GM21576 (cell line): ENCODE data around the gene ANXA8.
"Not testable (repeated sequence)": the region's sequence is repeated elsewhere in the genome, so short reads cannot be mapped to it uniquely, and the experiment has no call there.

Experiments
- ATAC-seq: cut with Tn5 transposase; IDR thresholded peaks from one replicate; pipeline ENCODE4 v1.9.1; 2021; ENCODE audit warnings: mild to moderate bottlenecking, moderate library complexity; ENCODE audit not compliant: unreplicated experiment

ANXA8 gene

GRCh38 chr10:47465216-47465917 is 18.5 kb downstream of the ANXA8 start:
- not testable (repeated sequence) for ATAC-seq

GRCh38 chr10:47462577-47463358 is 21.1 kb downstream of the ANXA8 start:
- not testable (repeated sequence) for ATAC-seq

DNA sequence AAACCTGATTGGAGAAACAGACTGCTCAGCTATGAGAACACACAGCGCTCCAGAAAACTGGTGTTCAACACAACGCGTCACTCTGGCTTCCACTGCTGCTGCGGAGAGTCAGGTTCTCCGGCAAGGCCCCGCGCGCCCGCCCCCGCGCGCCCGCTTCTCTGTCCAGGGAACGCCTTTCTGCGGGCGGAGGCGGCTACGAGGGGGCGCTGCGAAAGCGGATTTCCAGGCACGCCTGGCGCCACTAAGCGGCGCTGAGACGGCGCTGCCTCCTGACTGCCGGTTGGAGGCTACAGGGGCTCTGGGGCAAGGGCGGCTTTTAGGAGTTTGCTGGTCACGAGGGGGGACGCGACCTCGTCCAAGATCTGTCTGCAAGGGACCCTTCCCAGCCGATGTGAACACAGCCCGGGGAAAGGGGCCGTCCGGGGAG is 22.6 kb downstream of the ANXA8 start:
- not testable (repeated sequence) for ATAC-seq

DNA sequence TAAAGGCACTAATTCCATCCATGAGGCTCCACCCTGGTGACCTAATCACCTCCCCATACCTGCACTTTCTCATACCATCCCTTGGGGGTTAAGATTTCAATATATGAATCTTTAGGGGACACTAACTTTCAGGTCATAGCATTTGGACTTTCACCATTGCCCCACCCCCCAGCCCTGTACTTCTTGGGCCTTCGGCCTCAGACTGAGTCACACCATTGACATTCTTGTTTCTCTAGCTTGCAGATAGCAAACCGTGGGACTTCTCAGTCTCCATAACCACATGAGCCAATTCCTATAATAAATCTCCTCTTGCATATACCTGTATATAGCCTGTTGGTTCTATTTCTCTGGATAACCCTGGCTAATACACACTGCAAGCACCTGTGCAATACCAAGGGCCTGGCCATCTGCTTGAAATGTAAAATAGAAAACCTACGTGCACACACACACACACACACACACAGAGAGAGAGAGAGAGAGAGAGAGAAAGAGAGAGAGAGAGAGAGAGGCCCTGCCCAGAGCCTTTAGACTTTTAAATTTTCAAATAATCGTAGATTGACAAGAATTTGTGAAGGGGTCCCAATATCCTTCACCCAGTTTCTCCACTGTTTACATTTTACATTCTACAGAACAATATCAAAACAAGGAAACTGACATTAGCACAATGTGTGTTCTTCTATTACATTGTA is 25.3 kb downstream of the ANXA8 start:
- ATAC-seq, result no peak

DNA sequence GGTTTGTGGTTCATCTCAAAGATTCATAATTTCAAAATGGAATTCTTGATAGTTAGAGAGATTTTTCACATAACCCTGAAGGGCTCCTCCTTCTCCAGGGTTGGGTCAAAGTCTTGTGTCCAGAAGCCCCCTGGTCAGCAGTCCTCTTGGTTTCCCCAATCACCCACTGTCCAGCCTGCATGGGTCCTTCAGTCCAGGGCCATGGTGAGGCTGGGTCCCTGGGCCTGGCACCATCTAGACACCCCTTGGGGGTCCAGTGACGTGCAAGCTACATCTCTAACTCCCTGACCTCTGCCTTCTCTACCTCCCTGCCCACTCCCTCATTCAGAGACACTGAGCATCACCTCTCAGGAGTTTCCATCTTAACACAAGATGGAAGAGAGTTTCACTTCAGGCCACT is 26.1 kb downstream of the ANXA8 start:
- no peak for ATAC-seq

DNA sequence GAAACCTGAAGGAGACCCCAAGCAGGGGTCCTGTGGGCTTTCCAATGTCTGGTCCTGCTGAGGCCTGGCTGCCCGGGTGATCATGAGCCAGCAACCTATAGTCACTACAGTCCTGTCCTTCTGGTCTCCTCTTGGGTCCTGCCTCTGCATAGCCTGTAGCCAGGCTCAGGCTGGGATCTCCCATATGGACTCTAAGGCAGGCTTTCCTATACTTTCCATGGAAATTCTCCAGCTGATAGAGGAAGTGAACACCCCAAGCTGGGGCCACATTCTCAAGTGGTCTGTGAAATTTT is 26.4 kb downstream of the ANXA8 start:
- ATAC-seq, result no peak

- no peak for ATAC-seq
Measured at GRCh38 chr10:47456794-47457527, 27.0 kb downstream of the ANXA8 start.

DNA sequence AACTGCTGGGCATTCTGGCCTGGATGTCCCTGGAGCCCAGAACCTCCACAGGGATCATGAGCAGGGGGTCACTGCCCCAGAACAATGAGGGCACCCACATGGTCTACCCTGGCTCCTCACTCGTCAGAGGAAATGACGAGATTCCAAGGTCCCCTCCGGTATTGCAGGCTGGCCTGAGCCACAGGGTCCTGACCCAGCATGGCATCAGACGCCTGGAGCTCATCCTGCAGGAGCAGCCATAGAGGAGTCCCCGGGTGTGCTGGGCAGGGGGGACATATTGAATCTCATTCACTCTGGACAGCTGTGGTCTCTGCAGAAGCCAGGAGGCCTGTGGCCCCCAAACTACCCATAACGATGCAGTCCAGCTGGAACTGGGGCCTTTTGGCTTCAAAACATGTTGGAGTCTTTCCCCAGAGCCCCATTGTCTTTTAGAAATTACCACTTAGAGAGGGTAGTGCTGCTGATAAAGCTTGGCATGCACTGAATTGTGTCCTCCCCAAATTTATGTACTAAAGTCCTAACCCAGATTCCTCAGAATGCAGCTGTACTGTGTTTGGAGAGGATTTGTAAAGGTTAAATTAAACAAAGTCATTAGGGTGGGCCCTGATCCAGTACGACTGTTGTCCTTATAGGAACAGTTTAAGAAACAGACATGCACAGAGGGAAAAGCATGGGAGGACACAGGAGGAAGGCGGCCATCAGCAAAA is 27.7 kb downstream of the ANXA8 start:
- no peak for ATAC-seq

GRCh38 chr10:47455350-47456078 is 28.4 kb downstream of the ANXA8 start:
- not testable (repeated sequence) for ATAC-seq

DNA sequence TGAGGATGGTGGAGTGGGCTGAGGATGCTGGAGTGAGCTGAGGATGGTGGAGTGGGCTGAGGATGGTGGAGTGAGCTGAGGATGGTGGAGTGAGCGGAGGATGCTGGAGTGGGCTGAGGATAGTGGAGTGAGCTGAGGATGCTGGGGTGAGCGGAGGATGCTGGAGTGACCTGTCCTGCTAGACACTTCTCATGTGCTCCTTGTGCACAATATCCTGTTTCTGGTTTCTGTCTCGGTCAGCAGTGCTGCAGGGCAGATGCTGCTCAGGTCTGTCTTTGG is 29.2 kb downstream of the ANXA8 start:
- ATAC-seq, result no peak

GRCh38 chr10:47454008-47454779 is 29.7 kb downstream of the ANXA8 start:
- no peak for ATAC-seq

GRCh38 chr10:47453141-47454007 is 30.5 kb downstream of the ANXA8 start:
- no peak for ATAC-seq

- ATAC-seq, result no peak
Measured at GRCh38 chr10:47452495-47453140, 31.3 kb downstream of the ANXA8 start.

DNA sequence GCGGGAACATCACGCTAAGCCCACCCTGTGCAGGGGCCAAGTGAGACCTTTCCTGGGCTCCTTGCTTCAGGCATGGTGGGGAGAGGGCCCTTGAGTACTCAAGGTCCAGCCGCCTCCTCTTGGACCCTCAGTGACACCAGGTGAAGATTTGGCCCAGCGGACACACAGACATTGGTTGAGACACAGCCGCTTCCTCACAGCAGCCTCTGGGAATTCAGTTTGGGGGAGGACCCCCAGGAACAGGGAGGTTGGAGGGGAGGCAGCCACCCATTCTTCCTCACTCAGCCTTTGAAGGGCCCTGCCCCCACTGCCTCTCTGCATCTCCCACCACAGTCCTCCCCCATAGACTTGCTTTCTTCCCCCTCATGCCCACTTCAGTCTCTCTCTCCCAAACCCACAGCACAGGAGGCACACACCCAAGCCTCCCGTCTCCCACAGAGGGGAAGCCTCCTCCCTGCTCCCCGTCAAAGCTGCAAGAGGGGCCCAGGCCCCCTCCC is 31.9 kb downstream of the ANXA8 start:
- ATAC-seq, result no peak

DNA sequence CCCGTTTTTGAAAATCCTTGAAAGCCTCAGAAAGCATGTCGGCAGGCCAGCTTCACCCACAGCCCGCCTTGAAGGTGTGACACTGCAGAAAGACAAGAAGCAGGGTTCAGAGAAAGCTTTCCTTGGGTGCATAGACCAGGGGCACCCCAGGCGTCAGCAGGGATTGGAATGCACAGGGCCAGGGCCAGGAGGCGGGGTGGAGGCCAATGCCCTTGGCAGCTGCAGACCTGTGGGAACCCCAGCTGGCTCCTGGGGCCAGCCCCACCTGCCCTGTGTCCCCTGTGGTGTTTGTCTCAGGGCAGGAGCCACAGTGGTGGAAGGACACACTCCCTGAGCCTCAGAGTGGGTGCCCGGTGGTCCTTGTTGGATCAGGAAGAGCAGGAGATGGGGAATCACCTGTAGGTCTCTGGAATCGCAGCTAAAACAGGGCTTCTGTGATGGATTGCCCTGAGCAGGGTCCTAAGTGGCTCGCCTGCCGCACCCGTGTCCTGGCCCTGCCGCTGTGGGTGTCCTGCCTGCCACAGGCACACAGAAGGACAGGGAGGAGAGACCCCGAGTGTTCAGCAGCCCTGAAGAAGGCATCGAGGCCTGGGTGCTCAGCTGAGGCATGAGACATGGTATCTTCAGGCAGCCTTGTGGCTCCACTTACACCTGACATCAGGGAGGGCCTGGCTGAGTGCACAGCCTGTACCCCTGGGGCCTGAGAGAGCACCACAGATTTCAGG is 32.5 kb downstream of the ANXA8 start:
- no peak for ATAC-seq

- ATAC-seq, result no peak
Measured at GRCh38 chr10:47450442-47450841, 33.5 kb downstream of the ANXA8 start.

DNA sequence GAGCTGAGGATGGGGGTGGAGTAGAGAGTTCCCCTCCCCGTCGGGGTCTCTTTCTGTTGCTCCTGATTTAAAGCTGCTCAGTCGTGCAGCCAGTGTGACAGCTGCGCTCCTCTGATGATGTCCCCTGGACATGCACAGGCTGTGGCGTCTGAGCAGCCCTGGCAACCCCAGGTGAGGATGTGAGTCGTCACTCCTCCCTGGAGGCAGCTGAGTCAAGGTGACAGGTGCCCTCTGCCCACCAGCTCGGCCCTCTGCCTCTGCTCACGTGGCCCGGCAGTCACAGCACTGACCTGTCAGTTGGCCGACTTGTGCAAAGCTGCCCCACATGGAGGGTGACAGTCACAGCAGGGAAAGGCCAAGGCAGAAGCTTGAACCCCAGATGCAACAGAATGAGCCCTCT is 33.9 kb downstream of the ANXA8 start:
- no peak for ATAC-seq
